HepG2 (cell line): Measurements from ENCODE around the gene TP53I3. TPM values are rescaled to one million over a fixed set of nuclear protein-coding genes. Genes with fewer than 3 reads are reported as not detected.

Experiments
- ATM ChIP-seq: fragments of 450-650 bp; IDR thresholded peaks from 2 replicates; pipeline ENCODE4 v1.7.1; 2017; ENCODE audit warnings: mild to moderate bottlenecking, borderline replicate concordance
- BATF2 ChIP-seq: sonication (generic); formaldehyde crosslinking; IDR thresholded peaks from 2 replicates; pipeline ENCODE4 v1.8.0; 2022; ENCODE audit warnings: mild to moderate bottlenecking, missing genetic modification reagents, moderate library complexity
- DBP ChIP-seq: sonication (generic); formaldehyde crosslinking; IDR thresholded peaks from 2 replicates; pipeline ENCODE4 v1.4.0; 2020; ENCODE audit warnings: missing genetic modification reagents; ENCODE audit errors: not compliant biosample characterization
- EP300 ChIP-seq, 3 experiments: sonication (generic) in 1 of 3; formaldehyde crosslinking in 1 of 3; IDR thresholded peaks; 2 replicates each; pipeline versions ENCODE4 v1.5.1 to v1.6.1; 2011 to 2020; ENCODE audit warnings: low read depth in 2 of 3, low read length in 2 of 3, borderline replicate concordance in 1 of 3, improper control_type of control experiment in 1 of 3, mild to moderate bottlenecking in 1 of 3, missing genetic modification reagents in 1 of 3, moderate library complexity in 1 of 3
- FOXP1 ChIP-seq, 2 experiments: fragments of 450-650 bp in 1 of 2; IDR thresholded peaks; 2 replicates each; pipeline ENCODE4 v1.6.1; 2017 to 2018; ENCODE audit warnings: antibody characterized with exemption in 1 of 2
- GATA4 ChIP-seq: sonication (generic); IDR thresholded peaks from 2 replicates; pipeline ENCODE4 v1.6.1; 2016; ENCODE audit warnings: antibody characterized with exemption, low read depth, borderline replicate concordance
- GMEB2 ChIP-seq: IDR thresholded peaks from 2 replicates; pipeline ENCODE4 v1.6.1; 2016; ENCODE audit warnings: missing biosample characterization, missing genetic modification reagents, low read depth
- MAF1 ChIP-seq: sonication (generic); formaldehyde crosslinking; IDR thresholded peaks from 2 replicates; pipeline ENCODE4 v1.5.0; 2020; ENCODE audit warnings: missing genetic modification reagents, borderline replicate concordance
- MAZ ChIP-seq, 2 experiments: sonication (generic) in 1 of 2; formaldehyde crosslinking in 1 of 2; IDR thresholded peaks; 2 replicates each; pipeline versions ENCODE4 v1.5.0 to v1.6.1; 2012 to 2020; ENCODE audit warnings: low read depth in 2 of 2, mild to moderate bottlenecking in 2 of 2, borderline replicate concordance in 1 of 2, improper control_type of control experiment in 1 of 2, low read length in 1 of 2, missing genetic modification reagents in 1 of 2, moderate library complexity in 1 of 2
- NFIC ChIP-seq: IDR thresholded peaks from 2 replicates; pipeline ENCODE4 v1.6.1; 2012; ENCODE audit warnings: mild to moderate bottlenecking, low read length, inconsistent platforms
- PCBP1 ChIP-seq: fragments of 200-400 bp; formaldehyde crosslinking; IDR thresholded peaks from 2 replicates; pipeline ENCODE4 v1.6.1; 2017; ENCODE audit warnings: mild to moderate bottlenecking, low read depth, low read length, borderline replicate concordance
- SALL1 ChIP-seq: sonication (generic); formaldehyde crosslinking; IDR thresholded peaks from 2 replicates; pipeline ENCODE4 v1.8.0; 2022; ENCODE audit warnings: mild to moderate bottlenecking, missing genetic modification reagents
- SNAPC2 ChIP-seq: sonication (generic); formaldehyde crosslinking; IDR thresholded peaks from 2 replicates; pipeline ENCODE4 v1.8.1; 2022; ENCODE audit warnings: mild to moderate bottlenecking, missing genetic modification reagents
- SP2 ChIP-seq: sonication (generic); formaldehyde crosslinking; IDR thresholded peaks from 2 replicates; pipeline ENCODE4 v1.5.1; 2020; ENCODE audit warnings: mild to moderate bottlenecking, missing genetic modification reagents
- UBTF ChIP-seq: sonication (generic); formaldehyde crosslinking; IDR thresholded peaks from 2 replicates; pipeline ENCODE4 v1.4.0; 2020; ENCODE audit warnings: mild to moderate bottlenecking, missing genetic modification reagents
- YEATS2 ChIP-seq: sonication (generic); formaldehyde crosslinking; IDR thresholded peaks from 2 replicates; pipeline ENCODE4 v1.4.0; 2020; ENCODE audit warnings: missing genetic modification reagents, borderline replicate concordance
- ZFP36L1 ChIP-seq: sonication (generic); formaldehyde crosslinking; IDR thresholded peaks from 2 replicates; pipeline ENCODE4 v1.8.0; 2022; ENCODE audit warnings: mild to moderate bottlenecking, missing genetic modification reagents, moderate library complexity
- ZFY ChIP-seq: sonication (generic); formaldehyde crosslinking; IDR thresholded peaks from 2 replicates; pipeline ENCODE4 v1.4.0; 2020; ENCODE audit warnings: missing genetic modification reagents
- ZNF614 ChIP-seq: IDR thresholded peaks from 2 replicates; pipeline ENCODE4 v1.6.1; 2018; ENCODE audit warnings: missing biosample characterization, missing genetic modification reagents, inconsistent platforms, borderline replicate concordance
- ZNF644 ChIP-seq: IDR thresholded peaks from 2 replicates; pipeline ENCODE4 v1.6.1; 2016; ENCODE audit warnings: low read depth
- ZSCAN29 ChIP-seq: sonication (generic); formaldehyde crosslinking; conservative IDR thresholded peaks from 2 replicates; pipeline ENCODE4 v1.4.0; 2020; ENCODE audit warnings: mild to moderate bottlenecking, missing genetic modification reagents
- polyA plus RNA-seq, 8 experiments: library from polyadenylated mRNA; depleted of rRNA in 3 of 8; stranded (reverse) in 7 of 8; unstranded in 1 of 8; fragments of >200 nt; fragmentation: Illumina TruSeq in 4 of 8; extraction: Trizol in 4 of 8; gene quantifications; 2 replicates each; pipeline versions ENCODE4 v1.2.1 to v1.2.3, GENCODE V29; 2011 to 2016; ENCODE audit warnings: low read depth in 4 of 8, missing spikeins in 1 of 8, mixed read lengths in 1 of 8; ENCODE audit not compliant: insufficient read depth in 1 of 8
- total RNA-seq, 5 experiments: library from RNA; depleted of rRNA; stranded (reverse); fragments of >200 nt; fragmentation: Illumina TruSeq; extraction: Trizol; gene quantifications; 2 replicates each; pipeline ENCODE4 v1.2.3, GENCODE V29; 2016; ENCODE audit warnings: low read depth in 1 of 5
- TF ChIP-seq, protein P1 (sequence below): sonication (generic); formaldehyde crosslinking; IDR thresholded peaks from 2 replicates; pipeline ENCODE4 v1.5.0; 2020; ENCODE audit warnings: missing genetic modification reagents, mild to moderate bottlenecking, borderline replicate concordance

Gene TP53I3
- total and polyA plus RNA-seq, 2 of the 13 experiments (the other 11 are each of a cell fraction or from before 2014, with no cell fraction given), result 25.0 to 44.1 TPM

- TF ChIP-seq FOXP1 (IDR thresholded peaks at IDR 0.05), result no peak
- no peak for TF ChIP-seq FOXP1 (CRISPR knock-in tag; IDR thresholded peaks at IDR 0.05)
- TF ChIP-seq ZSCAN29 (CRISPR knock-in tag), result no peak; the same call in 1 of the 2 replicates
- peak; percentile 43; the same call in 1 of the 2 replicates for TF ChIP-seq BATF2
- no peak for TF ChIP-seq NFIC
- TF ChIP-seq GATA4, result no peak; the same call in 1 of the 2 replicates
- no peak for TF ChIP-seq ATM
- no peak for TF ChIP-seq EP300 (IDR thresholded peaks at IDR 0.05; ENCODE audit: low read depth in 2 of 2, low read length in 2 of 2)
- no peak for TF ChIP-seq EP300 (CRISPR knock-in tag; IDR thresholded peaks at IDR 0.05; ENCODE audit: borderline replicate concordance)
- TF ChIP-seq ZFY, result peak; percentile 98
- TF ChIP-seq ZNF614 (CRISPR knock-in tag), result peak; percentile 26; the same call in 1 of the 2 replicates
- no peak for TF ChIP-seq PCBP1
- 0 out of 2 replicates have a peak, but pooled peaks have one; percentile 51 for TF ChIP-seq ZFP36L1 (CRISPR knock-in tag)
- TF ChIP-seq, protein P1, sequence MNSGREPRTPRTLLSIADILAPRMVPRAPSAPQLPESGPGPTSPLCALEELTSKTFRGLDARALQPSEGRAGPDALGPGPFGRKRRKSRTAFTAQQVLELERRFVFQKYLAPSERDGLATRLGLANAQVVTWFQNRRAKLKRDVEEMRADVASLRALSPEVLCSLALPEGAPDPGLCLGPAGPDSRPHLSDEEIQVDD, result peak; percentile 55; the same call in 1 of the 2 replicates
- TF ChIP-seq MAZ (IDR thresholded peaks at IDR 0.05; ENCODE audit: borderline replicate concordance, low read depth, low read length), result 0 out of 2 replicates have a peak, but pooled peaks have one; percentile 21
- peak; percentile 92 for TF ChIP-seq MAZ (CRISPR knock-in tag; IDR thresholded peaks at IDR 0.05; ENCODE audit: low read depth)
- peak; percentile 79; the same call in 1 of the 2 replicates for TF ChIP-seq SNAPC2
- TF ChIP-seq MAF1, result peak; percentile 52; the same call in 1 of the 2 replicates
- TF ChIP-seq GMEB2 (CRISPR knock-in tag), result no peak
- peak; percentile 95 for TF ChIP-seq UBTF (CRISPR knock-in tag)
- TF ChIP-seq ZNF644 (CRISPR knock-in tag), result no peak
- peak; percentile 84 for TF ChIP-seq SALL1 (CRISPR knock-in tag)
- peak; percentile 89 for TF ChIP-seq SP2 (CRISPR knock-in tag)
- no peak for TF ChIP-seq DBP (CRISPR knock-in tag)
- peak; percentile 16; the same call in 1 of the 2 replicates for TF ChIP-seq YEATS2
Observed at GRCh38 chr2:24123195-24123921, 38.7 kb upstream of the TP53I3 start, which contains the start of the genes FAM228B and PFN4 (continued).
